K562 (cell line): ENCODE data around the gene SHC1. TPM values are rescaled to one million over a fixed set of nuclear protein-coding genes. Genes with fewer than 3 reads are reported as not detected.
A peak's percentile ranks its signal among the peaks of the same experiment; 100 is the strongest.

Experiments used
- CHD2 ChIP-seq: IDR thresholded peaks from 2 replicates; pipeline ENCODE4 v1.6.1; 2011; ENCODE audit warnings: low read depth, low read length
- ELF1 ChIP-seq: fragments of 200-800 bp; sonication (Bioruptor generic); IDR thresholded peaks from 2 replicates; pipeline ENCODE4 v1.6.1; 2016; ENCODE audit warnings: missing genetic modification characterization, missing compliant biosample characterization
- HLTF ChIP-seq: fragments of 450-650 bp; IDR thresholded peaks from 2 replicates; pipeline ENCODE4 v1.6.1; 2016
- RBM25 ChIP-seq: fragments of 200-400 bp; formaldehyde crosslinking; IDR thresholded peaks from 2 replicates; pipeline ENCODE4 v1.6.1; 2018; ENCODE audit warnings: low read length, low read depth, moderate library complexity; ENCODE audit not compliant: severe bottlenecking
- SRSF3 ChIP-seq: fragments of 200-400 bp; formaldehyde crosslinking; IDR thresholded peaks from 2 replicates; pipeline ENCODE4 v1.6.1; 2016; ENCODE audit warnings: mild to moderate bottlenecking, low read length, moderate library complexity; ENCODE audit not compliant: insufficient read depth
- TCF7L2 ChIP-seq: fragments of 150-350 bp; IDR thresholded peaks from 2 replicates; pipeline ENCODE4 v1.6.1; 2016; ENCODE audit warnings: low read depth, mild to moderate bottlenecking, low read length, moderate library complexity
- ZNF408 ChIP-seq: fragments of 250-450 bp; sonication (Bioruptor Pico); IDR thresholded peaks from 2 replicates; pipeline ENCODE4 v1.4.0; 2020; ENCODE audit warnings: low read depth, mild to moderate bottlenecking, moderate library complexity
- polyA plus RNA-seq, 8 experiments: library from polyadenylated mRNA; depleted of rRNA in 4 of 8; stranded (reverse) in 5 of 8; unstranded in 3 of 8; fragments of >200 nt; fragmentation: Nextera tagmentation in 2 of 8; fragmentation: Illumina TruSeq in 1 of 8; extraction: Ambion mirVana in 2 of 8; extraction: Trizol in 1 of 8; gene quantifications; 2 replicates each; pipeline versions ENCODE4 v1.2.1 to v1.2.3, GENCODE V29; 2011 to 2014; ENCODE audit warnings: inconsistent platforms in 1 of 8, missing spikeins in 1 of 8
- total RNA-seq, 7 experiments: library from RNA; depleted of rRNA in 6 of 7; stranded (reverse); fragments of >200 nt in 6 of 7; fragmentation: Illumina TruSeq in 2 of 7; extraction: Trizol in 2 of 7; gene quantifications; 2 replicates each; pipeline versions ENCODE4 v1.2.1 to v1.2.3, GENCODE V29; 2011 to 2021; ENCODE audit warnings: low replicate concordance in 1 of 7
- TF ChIP-seq, protein P1 (sequence below): fragments of 250-450 bp; sonication (Bioruptor Pico); IDR thresholded peaks from 2 replicates; pipeline ENCODE4 v1.8.0; 2021; ENCODE audit warnings: mild to moderate bottlenecking, moderate library complexity
- TF ChIP-seq, protein P2 (sequence below), 2 experiments: IDR thresholded peaks; 2 replicates each; pipeline ENCODE4 v1.6.1; 2012; ENCODE audit warnings: improper control_type of control experiment in 2 of 2, low read depth in 2 of 2, low read length in 2 of 2, borderline replicate concordance in 1 of 2
- TF ChIP-seq, protein P3 (sequence below): sonication (generic); formaldehyde crosslinking; IDR thresholded peaks from 2 replicates; pipeline ENCODE4 v1.8.0; 2022; ENCODE audit warnings: mild to moderate bottlenecking, missing genetic modification reagents
- TF ChIP-seq, protein P4 (sequence below): fragments of 450-650 bp; IDR thresholded peaks from 2 replicates; pipeline ENCODE4 v1.6.1; 2016; ENCODE audit warnings: missing biosample characterization, missing genetic modification characterization
- TF ChIP-seq, protein P5 (sequence below): fragments of 450-650 bp; IDR thresholded peaks from 2 replicates; pipeline ENCODE4 v1.6.1; 2018; ENCODE audit not compliant: partially characterized antibody

SHC1 gene
- total and polyA plus RNA-seq, 9 of the 15 experiments (the other 6 are each of a cell fraction or from before 2014, with no cell fraction given), result 4.1 to 113 (median 51.9) TPM

DNA sequence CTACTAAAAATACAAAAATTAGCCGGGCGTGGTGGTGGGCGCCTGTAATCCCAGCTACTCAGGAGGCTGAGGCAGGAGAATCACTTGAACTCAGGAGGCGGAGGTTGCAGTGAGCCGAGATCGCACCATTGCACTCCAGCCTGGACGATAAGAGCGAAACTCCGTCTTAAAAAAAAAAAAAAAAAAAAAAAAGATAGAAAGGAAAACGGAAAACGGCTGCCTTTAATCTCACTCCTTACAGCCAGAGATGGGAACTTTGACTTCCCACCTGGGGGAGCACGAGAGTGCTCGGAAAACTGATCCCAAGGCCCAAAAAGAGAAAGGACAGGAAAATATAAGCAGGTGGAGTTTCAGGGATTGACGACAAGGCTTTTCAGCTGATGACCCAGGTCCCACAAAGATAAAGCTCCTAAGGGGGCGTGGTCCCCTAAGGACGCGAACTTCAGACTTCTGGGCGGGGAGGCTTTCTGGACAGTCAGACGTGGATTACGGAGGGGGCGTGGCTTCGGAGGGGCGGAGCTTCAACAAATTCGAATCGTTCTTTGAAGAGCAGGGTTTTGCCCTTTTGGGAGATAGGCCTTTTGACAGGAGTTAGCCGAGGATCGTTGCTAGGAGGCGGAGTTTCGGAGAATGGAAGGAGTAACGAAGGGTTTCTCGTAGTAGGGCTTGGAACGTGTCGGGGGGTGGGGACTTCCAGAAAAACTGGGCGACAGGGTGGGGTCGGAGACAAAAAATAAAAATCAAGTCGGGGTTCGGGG lies 3.0 kb upstream of the SHC1 start (continued):
- TF ChIP-seq, protein P1, sequence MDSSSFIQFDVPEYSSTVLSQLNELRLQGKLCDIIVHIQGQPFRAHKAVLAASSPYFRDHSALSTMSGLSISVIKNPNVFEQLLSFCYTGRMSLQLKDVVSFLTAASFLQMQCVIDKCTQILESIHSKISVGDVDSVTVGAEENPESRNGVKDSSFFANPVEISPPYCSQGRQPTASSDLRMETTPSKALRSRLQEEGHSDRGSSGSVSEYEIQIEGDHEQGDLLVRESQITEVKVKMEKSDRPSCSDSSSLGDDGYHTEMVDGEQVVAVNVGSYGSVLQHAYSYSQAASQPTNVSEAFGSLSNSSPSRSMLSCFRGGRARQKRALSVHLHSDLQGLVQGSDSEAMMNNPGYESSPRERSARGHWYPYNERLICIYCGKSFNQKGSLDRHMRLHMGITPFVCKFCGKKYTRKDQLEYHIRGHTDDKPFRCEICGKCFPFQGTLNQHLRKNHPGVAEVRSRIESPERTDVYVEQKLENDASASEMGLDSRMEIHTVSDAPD (CRISPR knock-in tag), result no peak
- TF ChIP-seq RBM25, result no peak
- TF ChIP-seq, protein P2, sequence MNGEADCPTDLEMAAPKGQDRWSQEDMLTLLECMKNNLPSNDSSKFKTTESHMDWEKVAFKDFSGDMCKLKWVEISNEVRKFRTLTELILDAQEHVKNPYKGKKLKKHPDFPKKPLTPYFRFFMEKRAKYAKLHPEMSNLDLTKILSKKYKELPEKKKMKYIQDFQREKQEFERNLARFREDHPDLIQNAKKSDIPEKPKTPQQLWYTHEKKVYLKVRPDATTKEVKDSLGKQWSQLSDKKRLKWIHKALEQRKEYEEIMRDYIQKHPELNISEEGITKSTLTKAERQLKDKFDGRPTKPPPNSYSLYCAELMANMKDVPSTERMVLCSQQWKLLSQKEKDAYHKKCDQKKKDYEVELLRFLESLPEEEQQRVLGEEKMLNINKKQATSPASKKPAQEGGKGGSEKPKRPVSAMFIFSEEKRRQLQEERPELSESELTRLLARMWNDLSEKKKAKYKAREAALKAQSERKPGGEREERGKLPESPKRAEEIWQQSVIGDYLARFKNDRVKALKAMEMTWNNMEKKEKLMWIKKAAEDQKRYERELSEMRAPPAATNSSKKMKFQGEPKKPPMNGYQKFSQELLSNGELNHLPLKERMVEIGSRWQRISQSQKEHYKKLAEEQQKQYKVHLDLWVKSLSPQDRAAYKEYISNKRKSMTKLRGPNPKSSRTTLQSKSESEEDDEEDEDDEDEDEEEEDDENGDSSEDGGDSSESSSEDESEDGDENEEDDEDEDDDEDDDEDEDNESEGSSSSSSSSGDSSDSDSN (IDR thresholded peaks at IDR 0.05; ENCODE audit: borderline replicate concordance in 1 of 2, low read depth in 2 of 2, low read length in 2 of 2), result 0 out of 4 replicates have a peak, but pooled peaks of 1 of the 2 experiments have one; percentile 12
- no peak for TF ChIP-seq CHD2
- TF ChIP-seq, protein P3, sequence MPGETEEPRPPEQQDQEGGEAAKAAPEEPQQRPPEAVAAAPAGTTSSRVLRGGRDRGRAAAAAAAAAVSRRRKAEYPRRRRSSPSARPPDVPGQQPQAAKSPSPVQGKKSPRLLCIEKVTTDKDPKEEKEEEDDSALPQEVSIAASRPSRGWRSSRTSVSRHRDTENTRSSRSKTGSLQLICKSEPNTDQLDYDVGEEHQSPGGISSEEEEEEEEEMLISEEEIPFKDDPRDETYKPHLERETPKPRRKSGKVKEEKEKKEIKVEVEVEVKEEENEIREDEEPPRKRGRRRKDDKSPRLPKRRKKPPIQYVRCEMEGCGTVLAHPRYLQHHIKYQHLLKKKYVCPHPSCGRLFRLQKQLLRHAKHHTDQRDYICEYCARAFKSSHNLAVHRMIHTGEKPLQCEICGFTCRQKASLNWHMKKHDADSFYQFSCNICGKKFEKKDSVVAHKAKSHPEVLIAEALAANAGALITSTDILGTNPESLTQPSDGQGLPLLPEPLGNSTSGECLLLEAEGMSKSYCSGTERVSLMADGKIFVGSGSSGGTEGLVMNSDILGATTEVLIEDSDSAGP (CRISPR knock-in tag), result no peak
- TF ChIP-seq, protein P4, sequence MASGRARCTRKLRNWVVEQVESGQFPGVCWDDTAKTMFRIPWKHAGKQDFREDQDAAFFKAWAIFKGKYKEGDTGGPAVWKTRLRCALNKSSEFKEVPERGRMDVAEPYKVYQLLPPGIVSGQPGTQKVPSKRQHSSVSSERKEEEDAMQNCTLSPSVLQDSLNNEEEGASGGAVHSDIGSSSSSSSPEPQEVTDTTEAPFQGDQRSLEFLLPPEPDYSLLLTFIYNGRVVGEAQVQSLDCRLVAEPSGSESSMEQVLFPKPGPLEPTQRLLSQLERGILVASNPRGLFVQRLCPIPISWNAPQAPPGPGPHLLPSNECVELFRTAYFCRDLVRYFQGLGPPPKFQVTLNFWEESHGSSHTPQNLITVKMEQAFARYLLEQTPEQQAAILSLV, result 0 out of 2 replicates have a peak, but pooled peaks have one; percentile 35
- TF ChIP-seq ELF1, result no peak
- no peak for TF ChIP-seq SRSF3
- TF ChIP-seq TCF7L2, result no peak
- no peak for TF ChIP-seq ZNF408 (CRISPR knock-in tag)
- peak; percentile 65; the same call in 1 of the 2 replicates for TF ChIP-seq HLTF
- TF ChIP-seq, protein P5, sequence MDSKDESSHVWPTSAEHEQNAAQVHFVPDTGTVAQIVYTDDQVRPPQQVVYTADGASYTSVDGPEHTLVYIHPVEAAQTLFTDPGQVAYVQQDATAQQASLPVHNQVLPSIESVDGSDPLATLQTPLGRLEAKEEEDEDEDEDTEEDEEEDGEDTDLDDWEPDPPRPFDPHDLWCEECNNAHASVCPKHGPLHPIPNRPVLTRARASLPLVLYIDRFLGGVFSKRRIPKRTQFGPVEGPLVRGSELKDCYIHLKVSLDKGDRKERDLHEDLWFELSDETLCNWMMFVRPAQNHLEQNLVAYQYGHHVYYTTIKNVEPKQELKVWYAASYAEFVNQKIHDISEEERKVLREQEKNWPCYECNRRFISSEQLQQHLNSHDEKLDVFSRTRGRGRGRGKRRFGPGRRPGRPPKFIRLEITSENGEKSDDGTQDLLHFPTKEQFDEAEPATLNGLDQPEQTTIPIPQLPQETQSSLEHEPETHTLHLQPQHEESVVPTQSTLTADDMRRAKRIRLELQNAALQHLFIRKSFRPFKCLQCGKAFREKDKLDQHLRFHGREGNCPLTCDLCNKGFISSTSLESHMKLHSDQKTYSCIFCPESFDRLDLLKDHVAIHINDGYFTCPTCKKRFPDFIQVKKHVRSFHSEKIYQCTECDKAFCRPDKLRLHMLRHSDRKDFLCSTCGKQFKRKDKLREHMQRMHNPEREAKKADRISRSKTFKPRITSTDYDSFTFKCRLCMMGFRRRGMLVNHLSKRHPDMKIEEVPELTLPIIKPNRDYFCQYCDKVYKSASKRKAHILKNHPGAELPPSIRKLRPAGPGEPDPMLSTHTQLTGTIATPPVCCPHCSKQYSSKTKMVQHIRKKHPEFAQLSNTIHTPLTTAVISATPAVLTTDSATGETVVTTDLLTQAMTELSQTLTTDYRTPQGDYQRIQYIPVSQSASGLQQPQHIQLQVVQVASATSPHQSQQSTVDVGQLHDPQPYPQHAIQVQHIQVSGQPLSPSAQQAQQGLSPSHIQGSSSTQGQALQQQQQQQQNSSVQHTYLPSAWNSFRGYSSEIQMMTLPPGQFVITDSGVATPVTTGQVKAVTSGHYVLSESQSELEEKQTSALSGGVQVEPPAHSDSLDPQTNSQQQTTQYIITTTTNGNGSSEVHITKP, result peak; percentile 19
